HCT116 (cell line): ENCODE data around the gene KTN1. TPM values are rescaled to one million over a fixed set of nuclear protein-coding genes. Genes with fewer than 3 reads are reported as not detected.
A peak's percentile ranks its signal among the peaks of the same experiment; 100 is the strongest.

Source experiments
- ATAC-seq: fragments of 200-7000 bp; cut with Tn5 transposase; 2 replicates; pipeline ENCODE4 v1.9.1; 2020; ENCODE audit warnings: mild to moderate bottlenecking, moderate library complexity
- BruUV-seq: library from RNA; stranded (reverse); fragments of 400-500 nt; replicated peaks from 2 replicates; lab custom pipeline; 2021; lab: Mats Ljungman, UMichigan
- CTCF ChIA-PET: fragments of 300-600 bp; sonication (Branson Sonifier 250); formaldehyde crosslinking; loops from one replicate; lab custom pipeline; 2021; ENCODE audit warnings: antibody characterized with exemption; lab: Charles Lee
- POLR2A ChIA-PET: fragments of 300-600, 350-600 bp; sonication (Branson Sonifier 250); formaldehyde crosslinking; loops from one replicate; lab custom pipeline; 2021; ENCODE audit warnings: antibody characterized with exemption; lab: Charles Lee
- RAD21 ChIA-PET, 2 experiments: fragments of 300-600 bp; sonication (Branson Sonifier 250); formaldehyde crosslinking; loops; one replicate each; lab custom pipeline; 2023; ENCODE audit warnings: low total read pairs in 2 of 2; ENCODE audit not compliant: uncharacterized antibody in 2 of 2, unreplicated experiment in 2 of 2, low non-redundant PET in 1 of 2; lab: Charles Lee
- DNase-seq: peaks from one replicate; pipeline ENCODE4 v3.0.0-alpha.2; 2010; ENCODE audit warnings: low read depth, low spot score
- H2AFZ ChIP-seq: fragments of 200-600 bp; shearing (Covaris generic), sonication (generic); 2 replicates; pipeline ENCODE4 v1.6.1; 2017; ENCODE audit warnings: low read depth, mixed run types, mixed read lengths, antibody characterized with exemption, low read length; ENCODE audit not compliant: poor library complexity, severe bottlenecking
- H3K27ac ChIP-seq: 2 replicates; pipeline ENCODE4 v1.5.1; 2012; ENCODE audit warnings: low read depth, low read length
- H3K27me3 ChIP-seq: fragments of 200-600 bp; sonication (generic); 2 replicates; pipeline ENCODE4 v1.6.1; 2016; ENCODE audit warnings: mixed run types, low read length, mixed read lengths; ENCODE audit not compliant: insufficient read depth
- H3K36me3 ChIP-seq, 2 experiments: fragments of 200-500 bp in 1 of 2; fragments of 200-600 bp in 1 of 2; sonication (Bioruptor generic) in 1 of 2; sonication (generic) in 1 of 2; 2 replicates each; pipeline versions ENCODE4 v1.5.1 to v1.6.1; 2014 to 2016; ENCODE audit warnings: low read length in 2 of 2, inconsistent platforms in 1 of 2, mixed read lengths in 1 of 2, mixed run types in 1 of 2; ENCODE audit not compliant: insufficient read depth in 2 of 2, control insufficient read depth in 1 of 2
- H3K4me1 ChIP-seq, 2 experiments: fragments of 200-600 bp in 1 of 2; sonication (generic) in 1 of 2; 2 replicates each; pipeline versions ENCODE4 v1.5.1 to v1.6.1; 2012 to 2017; ENCODE audit warnings: low read length in 2 of 2, inconsistent platforms in 1 of 2, mild to moderate bottlenecking in 1 of 2, mixed read lengths in 1 of 2, mixed run types in 1 of 2, moderate library complexity in 1 of 2; ENCODE audit not compliant: insufficient read depth in 2 of 2, control insufficient read depth in 1 of 2
- H3K4me2 ChIP-seq: fragments of 200-600 bp; sonication (generic); 2 replicates; pipeline ENCODE4 v1.6.1; 2017; ENCODE audit warnings: mixed run types, low read length, mixed read lengths
- H3K4me3 ChIP-seq, 2 experiments: fragments of 200-600 bp in 1 of 2; sonication (generic) in 1 of 2; replicated peaks in 1 of 2; 2 replicates each; pipeline ENCODE4 v1.5.1; 2011 to 2016; ENCODE audit warnings: low read length in 2 of 2, control low read depth in 1 of 2, low read depth in 1 of 2, mild to moderate bottlenecking in 1 of 2, mixed read lengths in 1 of 2, mixed run types in 1 of 2
- H3K79me2 ChIP-seq: fragments of 200-600 bp; sonication (generic); 2 replicates; pipeline ENCODE4 v1.6.1; 2017; ENCODE audit warnings: mild to moderate bottlenecking, mixed run types, low read length, moderate library complexity, mixed read lengths; ENCODE audit not compliant: insufficient read depth
- H3K9ac ChIP-seq: fragments of 200-600 bp; sonication (generic); 2 replicates; pipeline ENCODE4 v1.6.1; 2016; ENCODE audit warnings: low read length, mixed read lengths
- H3K9me2 ChIP-seq: fragments of 200-600 bp; sonication (generic), shearing (Covaris generic); 2 replicates; pipeline ENCODE4 v1.6.1; 2017; ENCODE audit warnings: mixed run types, mild to moderate bottlenecking, moderate library complexity; ENCODE audit not compliant: insufficient read depth
- H3K9me3 ChIP-seq, 2 experiments: fragments of 200-500 bp in 1 of 2; fragments of 200-600 bp in 1 of 2; sonication (Bioruptor generic) in 1 of 2; sonication (generic) in 1 of 2; 2 replicates each; pipeline ENCODE4 v1.6.1; 2014 to 2017; ENCODE audit warnings: low read length in 2 of 2, mixed read lengths in 2 of 2, inconsistent platforms in 1 of 2, low read depth in 1 of 2, mild to moderate bottlenecking in 1 of 2, mixed run types in 1 of 2, moderate library complexity in 1 of 2; ENCODE audit not compliant: control insufficient read depth in 1 of 2, insufficient read depth in 1 of 2
- H4K20me1 ChIP-seq: fragments of 200-600 bp; sonication (generic), shearing (Covaris generic); 2 replicates; pipeline ENCODE4 v1.6.1; 2017; ENCODE audit warnings: mixed run types, mild to moderate bottlenecking, moderate library complexity; ENCODE audit not compliant: insufficient read depth
- ATF3 ChIP-seq: IDR thresholded peaks from 2 replicates; pipeline ENCODE4 v1.6.1; 2012
- CBX3 ChIP-seq: IDR thresholded peaks from 2 replicates; pipeline ENCODE4 v1.6.1; 2012; ENCODE audit warnings: low read depth
- CTCF ChIP-seq, 3 experiments: fragments of 200-600 bp in 1 of 3; sonication (generic) in 1 of 3; IDR thresholded peaks in 2 of 3; conservative IDR thresholded peaks in 1 of 3; 2 replicates each; pipeline ENCODE4 v1.5.1; 2012 to 2017; ENCODE audit warnings: low read depth in 2 of 3, low read length in 2 of 3, antibody characterized with exemption in 1 of 3, borderline replicate concordance in 1 of 3, control low read depth in 1 of 3, mild to moderate bottlenecking in 1 of 3, mixed read lengths in 1 of 3, mixed run types in 1 of 3, moderate library complexity in 1 of 3; ENCODE audit not compliant: insufficient read depth in 1 of 3
- ELF1 ChIP-seq: IDR thresholded peaks from 2 replicates; pipeline ENCODE4 v1.6.1; 2012; ENCODE audit warnings: low read depth, borderline replicate concordance
- FOSL1 ChIP-seq: IDR thresholded peaks from 2 replicates; pipeline ENCODE4 v1.6.1; 2012; ENCODE audit warnings: low read depth
- MAX ChIP-seq: IDR thresholded peaks from 2 replicates; pipeline ENCODE4 v1.6.1; 2012
- POLR2AphosphoS5 ChIP-seq: IDR thresholded peaks from 2 replicates; pipeline ENCODE4 v1.6.1; 2011; ENCODE audit warnings: mild to moderate bottlenecking, low read depth, low read length, moderate library complexity
- RAD21 ChIP-seq: IDR thresholded peaks from 2 replicates; pipeline ENCODE4 v1.6.1; 2012; ENCODE audit warnings: low read depth, mild to moderate bottlenecking
- SIN3A ChIP-seq: IDR thresholded peaks from 2 replicates; pipeline ENCODE4 v1.6.1; 2012; ENCODE audit warnings: low read depth
- SP1 ChIP-seq: IDR thresholded peaks from 2 replicates; pipeline ENCODE4 v1.6.1; 2012; ENCODE audit warnings: low read depth
- SRF ChIP-seq: IDR thresholded peaks from 2 replicates; pipeline ENCODE4 v1.6.1; 2012; ENCODE audit warnings: low read depth
- TCF7L2 ChIP-seq: IDR thresholded peaks from 2 replicates; pipeline ENCODE4 v1.7.0; 2011; ENCODE audit warnings: borderline replicate concordance, inconsistent platforms; ENCODE audit not compliant: insufficient read depth, insufficient read length; ENCODE audit errors: extremely low read depth
- ZFX ChIP-seq: fragments of 450-650 bp; IDR thresholded peaks from 2 replicates; pipeline ENCODE4 v1.6.1; 2017
- intact Hi-C: fragments of 100-400 bp; cut with micrococcal nuclease; formaldehyde crosslinking; loops from 2 replicates; pipeline ENCODE4 v1.10.0; 2022
- total RNA-seq: library from RNA; stranded (reverse); gene quantifications from one replicate; pipeline ENCODE4 v1.2.1, GENCODE V29; 2021; ENCODE audit not compliant: unreplicated experiment

The KTN1 gene
- total RNA-seq, 1 experiment from 2014 or later: 105 TPM

GRCh38 chr14:55697414-55697861 lies 117.4 kb downstream of the KTN1 start:
- no peak overlapping the region for H3K9ac ChIP-seq
- DNase-seq (no peak), ATAC-seq (no peak)
- 0 out of 2 replicates have a peak overlapping the region, but pooled peaks have one; percentile 12 for H3K4me2 ChIP-seq
- no TSS peak for BruUV-seq
- no peaks in the 10 kb centered on the region for H3K36me3 ChIP-seq
- ChIA-PET RAD21 (no interaction called here), CTCF (no interaction called here)
- intact Hi-C loops: no loop called here
- H3K9me3 ChIP-seq: no peaks in the 10 kb centered on the region
- no peaks in the 10 kb centered on the region for H4K20me1 ChIP-seq
- no peaks in the 10 kb centered on the region for H3K79me2 ChIP-seq
- H2AFZ ChIP-seq: no peak overlapping the region
- no peaks in the 10 kb centered on the region for H3K9me2 ChIP-seq
- H3K4me1 ChIP-seq: peaks cover 2 to 21% of the 10 kb centered on the region in 2 experiments
- TF ChIP-seq ATF3 (no peak), POLR2AphosphoS5 (no peak), CBX3 (no peak), TCF7L2 (no peak), RAD21 (no peak), FOSL1 (no peak), MAX (no peak), SP1 (no peak), ELF1 (no peak), SRF (no peak), SIN3A (no peak), ZFX (no peak), CTCF (IDR thresholded peaks at IDR 0.05 in 2 of 3, conservative IDR thresholded peaks at IDR 0.05 in 1 of 3; ENCODE audit: borderline replicate concordance in 1 of 3, insufficient read depth in 1 of 3, low read depth in 2 of 3, low read length in 2 of 3) (no peak)
- TF ChIP-seq, all 23 proteins: peak for 0
- POLR2A ChIA-PET: no interaction called here
- no peaks in the 10 kb centered on the region for H3K27me3 ChIP-seq
- H3K4me3 ChIP-seq: no peak overlapping the region
- no peak overlapping the region for H3K27ac ChIP-seq
